Kidney capillary endothelial cell (primary cell): ENCODE data around the gene PHF1.

ENCODE experiments used
- DNase-seq: peaks from one replicate; pipeline ENCODE4 v3.0.0-alpha.2; 2018; ENCODE audit warnings: low spot score

Gene PHF1

DNA sequence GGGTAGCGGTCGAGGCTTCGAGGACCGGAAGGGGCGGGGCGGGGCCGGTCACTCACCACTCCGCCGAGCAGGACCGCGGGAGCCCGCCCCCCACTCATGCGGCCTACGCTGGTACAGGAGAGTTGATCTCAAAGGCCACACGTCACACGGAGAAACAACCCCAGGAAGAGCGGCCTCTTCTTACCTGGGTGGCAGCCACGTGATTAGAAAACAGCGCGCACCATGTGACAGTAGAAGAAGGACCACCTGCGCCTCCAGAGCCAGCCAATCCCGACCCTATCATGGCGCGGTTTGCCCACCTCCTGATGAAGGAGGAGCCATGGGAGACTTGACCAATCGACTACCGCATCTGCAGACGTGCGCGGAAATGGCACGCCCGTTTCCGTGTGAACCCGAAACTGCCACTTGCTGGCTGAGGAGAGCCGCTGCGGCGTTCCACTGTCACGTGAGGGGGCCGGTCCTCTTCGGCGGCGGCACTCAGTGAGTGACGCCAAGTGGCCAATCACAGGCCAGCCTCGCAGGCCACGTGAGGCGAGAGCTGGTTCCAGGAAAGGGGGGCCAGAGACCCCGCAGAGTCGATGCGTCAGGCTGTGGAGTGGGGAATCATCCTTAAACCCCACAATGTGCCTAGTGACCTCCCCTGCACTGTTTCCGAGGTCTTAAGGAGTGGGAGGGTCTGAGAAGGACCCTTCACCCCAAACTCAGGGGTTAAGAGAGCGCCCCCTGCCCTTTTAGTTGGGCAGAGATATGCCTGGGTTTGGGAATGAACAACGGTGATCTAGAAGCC, 7.3 kb downstream of the PHF1 start, which contains the start of gene CUTA:
CUTA (minus strand) TSS at position 205 of the 787 bp plus-strand sequence; CDS start at position 98, 107 bp downstream.
- peak; percentile 98 for DNase-seq

GRCh38 chr6:33418690-33419291, 8.0 kb downstream of the PHF1 start:
- no peak for DNase-seq

GRCh38 chr6:33419580-33420490, 9.0 kb downstream of the PHF1 start, which contains the start of gene SYNGAP1:
SYNGAP1 (plus strand) TSS chr6:33420065; CDS start chr6:33420265, 200 bp downstream.
- no peak for DNase-seq

- no peak for DNase-seq
Measured at GRCh38 chr6:33420491-33421343, 9.9 kb downstream of the PHF1 start.

GRCh38 chr6:33421344-33421643, 10.5 kb downstream of the PHF1 start:
- no peak for DNase-seq

DNA sequence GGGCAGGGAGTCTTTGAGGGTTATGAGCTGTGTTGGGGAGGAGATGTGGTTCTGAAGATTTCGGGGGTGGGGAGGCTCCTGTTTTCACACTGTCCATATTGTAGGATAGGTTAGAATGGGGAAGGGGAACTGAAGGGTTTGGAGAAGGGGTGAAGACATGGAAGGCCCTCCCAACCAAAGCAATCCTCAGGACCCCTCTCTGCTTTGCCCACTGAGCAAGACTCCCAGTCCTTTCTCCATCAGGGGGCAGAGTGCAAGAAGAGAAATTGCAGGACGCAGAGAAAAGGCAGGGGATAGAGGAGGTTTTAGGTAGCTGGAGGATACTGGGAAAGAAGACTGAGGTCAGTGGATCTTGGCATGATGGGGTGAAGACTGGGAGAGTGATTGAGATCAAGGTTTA, 13.0 kb downstream of the PHF1 start:
- no peak for DNase-seq

- DNase-seq, result no peak
Measured at GRCh38 chr6:33424855-33425667, 14.2 kb downstream of the PHF1 start.

- peak; percentile 52 for DNase-seq
Measured at GRCh38 chr6:33425668-33426577, 15.1 kb downstream of the PHF1 start.

- no peak for DNase-seq
Measured at GRCh38 chr6:33426590-33427511, 16.0 kb downstream of the PHF1 start.

GRCh38 chr6:33427585-33428223, 16.9 kb downstream of the PHF1 start:
- DNase-seq, result no peak

DNA sequence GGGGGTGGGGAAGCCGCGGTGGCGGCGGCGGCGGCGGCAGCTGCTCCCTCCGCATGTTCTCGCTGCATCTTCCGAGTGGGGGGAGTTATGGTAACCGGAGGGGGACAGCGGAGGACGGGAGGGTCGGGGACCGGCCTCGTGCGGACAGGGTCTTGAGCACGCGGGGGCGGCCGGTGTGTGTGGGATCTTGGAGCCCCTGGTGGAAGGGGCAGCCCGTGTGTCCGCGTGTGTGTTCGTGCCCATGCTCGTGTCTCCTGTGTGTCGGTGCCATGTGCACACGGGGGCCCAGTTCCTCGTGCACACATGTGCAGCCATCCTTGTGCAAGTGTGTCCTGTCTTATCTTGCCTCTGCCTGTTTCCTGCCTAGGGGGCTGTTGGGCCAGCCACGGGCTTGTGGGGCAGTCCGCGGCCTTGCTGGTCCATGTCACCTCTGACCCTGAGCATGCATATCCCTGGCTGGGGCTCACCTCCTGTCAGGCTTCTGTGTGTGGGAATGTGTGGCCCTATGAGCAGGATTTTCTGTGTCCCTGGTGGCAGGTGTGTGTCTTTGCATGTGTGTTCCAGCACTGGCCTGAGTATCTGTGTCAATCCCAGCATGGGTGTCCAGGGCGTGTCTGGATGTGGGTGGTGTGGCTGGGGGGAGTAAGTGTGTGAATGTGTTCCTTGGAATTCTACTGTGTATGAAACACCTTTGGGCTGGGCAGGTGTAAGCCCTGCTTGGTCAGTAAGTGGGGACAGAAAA, 17.6 kb downstream of the PHF1 start:
- DNase-seq, result no peak

DNA sequence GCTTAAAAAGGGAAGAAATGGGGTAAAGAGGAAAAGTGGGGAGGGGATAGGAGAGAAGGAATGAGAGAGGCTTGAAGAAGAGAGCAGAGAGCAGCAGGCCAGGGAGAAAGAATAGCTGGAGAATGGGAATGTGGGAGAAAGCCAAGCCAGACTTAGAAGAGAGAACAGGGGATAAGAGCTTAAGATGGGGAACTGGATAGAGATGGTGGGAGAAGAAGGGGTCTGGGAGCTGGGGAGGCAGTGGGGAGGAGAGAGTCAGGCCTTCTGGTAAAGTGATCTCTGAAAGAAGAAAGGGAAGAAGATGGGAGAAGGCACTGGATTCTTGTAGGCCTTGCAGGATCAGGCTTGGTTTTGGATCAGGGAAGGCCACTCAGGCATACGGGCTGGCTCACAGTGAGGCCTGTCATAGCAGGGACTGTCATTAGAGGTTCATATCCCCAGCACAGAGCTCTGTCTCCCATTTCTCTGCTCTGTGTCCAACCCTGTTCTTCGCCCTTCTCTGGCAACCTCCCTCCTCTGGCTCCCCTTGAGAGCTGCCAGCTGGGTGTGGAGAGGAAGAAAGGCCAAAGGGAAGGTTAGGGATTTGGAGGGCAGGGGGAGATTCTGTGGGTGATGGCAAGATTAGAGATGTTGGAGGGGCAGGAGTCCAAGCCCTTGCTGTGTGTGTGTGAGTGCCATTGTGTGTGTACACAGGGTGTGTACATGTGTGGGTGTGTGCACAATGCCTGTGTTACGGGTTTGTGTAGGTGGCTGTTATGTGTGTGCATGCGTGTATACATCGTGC, 18.3 kb downstream of the PHF1 start:
- no peak for DNase-seq

GRCh38 chr6:33429750-33430052, 18.9 kb downstream of the PHF1 start:
- DNase-seq, result no peak

GRCh38 chr6:33430334-33430733, 19.5 kb downstream of the PHF1 start:
- no peak for DNase-seq

- DNase-seq, result no peak
Measured at GRCh38 chr6:33430991-33431879, 20.4 kb downstream of the PHF1 start.
